Spleen (tissue), 7 donors: ENCODE results near the gene DNASE1L2.

Experiments
- CTCF ChIP-seq, 11 experiments: fragments of 200-600 bp in 7 of 11; fragments of 450-650 bp in 4 of 11; sonication (generic) in 4 of 11; IDR thresholded peaks in 8 of 11; conservative IDR thresholded peaks in 3 of 11; 1 replicate in 7 of 11; 2 replicates in 4 of 11; pipeline versions ENCODE4 v1.4.0 to v1.8.0; 2016 to 2021; ENCODE audit warnings: antibody characterized with exemption in 11 of 11, inconsistent platforms in 4 of 11, mild to moderate bottlenecking in 1 of 11
- POLR2A ChIP-seq, 3 donors: fragments of 450-650 bp; IDR thresholded peaks; one replicate each; pipeline ENCODE4 v1.5.1; 2017; ENCODE audit warnings: antibody characterized with exemption in 3 of 3, mild to moderate bottlenecking in 1 of 3
- donor health status: DM: no; HTN: no; CAD: no; lungs with moderate emphysema.
- donor health status: DM: no; HTN: no; CAD: no.
- donor health status: DM: no; HTN: no; CAD: no.

DNA sequence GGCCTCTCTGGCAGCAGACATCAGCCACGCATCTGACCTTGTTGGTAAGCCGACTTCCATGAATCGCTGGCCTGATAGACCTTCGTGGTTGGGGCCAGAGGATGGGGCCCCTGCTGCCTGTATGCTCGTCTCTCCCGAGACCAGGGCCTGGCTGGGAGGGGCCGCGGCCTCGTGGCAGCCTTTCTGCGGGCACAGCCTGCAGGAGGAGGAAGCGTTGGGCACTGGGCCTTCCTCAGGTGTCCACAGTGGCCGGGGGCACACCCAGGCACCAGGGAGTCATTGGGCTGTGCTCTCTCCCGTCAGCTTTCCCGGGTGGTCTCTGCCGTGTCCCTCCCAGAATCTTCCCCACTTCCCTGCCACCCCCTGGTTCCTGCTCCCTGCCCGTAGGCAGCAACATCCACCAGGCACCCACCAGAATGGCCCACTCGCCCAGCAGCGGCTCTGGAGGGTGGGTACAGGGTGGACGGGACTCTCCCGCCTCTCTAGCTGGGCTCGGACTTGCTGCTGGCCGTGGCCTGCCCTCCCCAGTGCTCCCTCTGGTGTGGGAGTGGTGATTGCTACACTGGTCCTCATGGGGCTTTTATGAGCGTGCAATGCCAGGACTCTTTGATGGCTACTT, 6.5 kb upstream of the DNASE1L2 start:
- TF ChIP-seq CTCF (IDR thresholded peaks at IDR 0.05 in 8 of 11, conservative IDR thresholded peaks at IDR 0.05 in 3 of 11): no peak
- TF ChIP-seq POLR2A (IDR thresholded peaks at IDR 0.05): no peak
